IMR-90 (cell line): ENCODE results near the gene MICU1.

ENCODE experiments used
- CEBPB ChIP-seq: IDR thresholded peaks from 2 replicates; pipeline ENCODE4 v1.6.1; 2012; ENCODE audit warnings: low read depth, low read length, improper control_type of control experiment
- MAZ ChIP-seq: IDR thresholded peaks from 2 replicates; pipeline ENCODE4 v1.6.1; 2012; ENCODE audit warnings: low read depth, mild to moderate bottlenecking, low read length, improper control_type of control experiment, moderate library complexity, borderline replicate concordance
- POLR2A ChIP-seq: IDR thresholded peaks from 2 replicates; pipeline ENCODE4 v1.6.1; 2012; ENCODE audit warnings: mild to moderate bottlenecking, low read depth, low read length
- TF ChIP-seq, protein P1 (sequence below): conservative IDR thresholded peaks from 2 replicates; pipeline ENCODE4 v1.5.1; 2012; ENCODE audit warnings: mild to moderate bottlenecking, low read depth, low read length, improper control_type of control experiment

GRCh38 chr10:72459301-72459700 is 166.6 kb downstream of the MICU1 start:
- no peak for TF ChIP-seq POLR2A
- no peak for TF ChIP-seq CEBPB
- TF ChIP-seq, protein P1, sequence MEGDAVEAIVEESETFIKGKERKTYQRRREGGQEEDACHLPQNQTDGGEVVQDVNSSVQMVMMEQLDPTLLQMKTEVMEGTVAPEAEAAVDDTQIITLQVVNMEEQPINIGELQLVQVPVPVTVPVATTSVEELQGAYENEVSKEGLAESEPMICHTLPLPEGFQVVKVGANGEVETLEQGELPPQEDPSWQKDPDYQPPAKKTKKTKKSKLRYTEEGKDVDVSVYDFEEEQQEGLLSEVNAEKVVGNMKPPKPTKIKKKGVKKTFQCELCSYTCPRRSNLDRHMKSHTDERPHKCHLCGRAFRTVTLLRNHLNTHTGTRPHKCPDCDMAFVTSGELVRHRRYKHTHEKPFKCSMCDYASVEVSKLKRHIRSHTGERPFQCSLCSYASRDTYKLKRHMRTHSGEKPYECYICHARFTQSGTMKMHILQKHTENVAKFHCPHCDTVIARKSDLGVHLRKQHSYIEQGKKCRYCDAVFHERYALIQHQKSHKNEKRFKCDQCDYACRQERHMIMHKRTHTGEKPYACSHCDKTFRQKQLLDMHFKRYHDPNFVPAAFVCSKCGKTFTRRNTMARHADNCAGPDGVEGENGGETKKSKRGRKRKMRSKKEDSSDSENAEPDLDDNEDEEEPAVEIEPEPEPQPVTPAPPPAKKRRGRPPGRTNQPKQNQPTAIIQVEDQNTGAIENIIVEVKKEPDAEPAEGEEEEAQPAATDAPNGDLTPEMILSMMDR = no peak
- TF ChIP-seq MAZ = no peak
